Measurements from ENCODE around the gene MDK.

DNA sequence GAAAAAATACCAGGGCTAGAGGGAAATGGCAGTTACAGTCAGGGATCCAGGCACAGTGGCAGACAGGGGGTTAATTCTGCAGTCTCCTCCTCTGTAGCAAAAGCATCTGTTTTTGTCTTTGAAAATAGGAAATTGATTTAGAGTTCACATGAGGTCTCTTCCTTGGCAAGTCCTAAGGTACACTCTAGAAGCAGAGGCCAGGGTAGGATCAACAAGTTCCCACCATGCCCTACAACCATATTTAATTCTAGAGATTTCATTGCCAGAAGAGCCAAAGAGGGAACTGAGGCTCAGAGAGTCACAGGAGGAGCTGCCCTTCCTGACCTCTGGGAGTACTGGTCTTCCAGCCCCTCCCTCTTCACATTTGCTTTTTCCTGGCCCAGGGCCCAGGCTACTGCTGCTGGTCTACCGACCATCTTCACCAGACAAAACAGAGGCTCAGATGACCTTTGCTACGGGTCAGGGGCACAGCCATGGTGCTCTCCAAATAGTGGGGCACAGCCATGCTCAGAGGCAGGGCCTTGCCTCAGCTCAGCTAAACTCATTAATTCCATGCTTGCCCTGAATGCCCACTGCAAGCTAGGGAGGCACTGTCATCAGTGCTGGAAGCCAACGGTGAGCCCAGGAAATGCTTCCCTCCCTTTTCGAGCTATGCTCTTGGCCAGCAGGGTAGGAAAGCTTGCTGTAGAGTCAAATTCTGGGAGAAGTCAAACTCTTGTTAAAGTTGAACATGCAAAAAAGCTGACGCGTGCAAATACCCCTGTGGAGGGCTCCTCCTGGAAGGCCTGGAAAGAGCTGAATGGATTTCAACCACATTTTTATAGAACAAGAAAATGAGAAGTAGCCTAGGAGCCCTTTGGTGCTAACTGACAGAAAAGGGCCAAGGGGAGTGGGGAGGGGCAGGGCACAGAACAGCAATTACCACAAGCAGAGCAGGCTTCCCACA, 21.8 kb downstream of the MDK start:
- TF ChIP-seq, protein P1, sequence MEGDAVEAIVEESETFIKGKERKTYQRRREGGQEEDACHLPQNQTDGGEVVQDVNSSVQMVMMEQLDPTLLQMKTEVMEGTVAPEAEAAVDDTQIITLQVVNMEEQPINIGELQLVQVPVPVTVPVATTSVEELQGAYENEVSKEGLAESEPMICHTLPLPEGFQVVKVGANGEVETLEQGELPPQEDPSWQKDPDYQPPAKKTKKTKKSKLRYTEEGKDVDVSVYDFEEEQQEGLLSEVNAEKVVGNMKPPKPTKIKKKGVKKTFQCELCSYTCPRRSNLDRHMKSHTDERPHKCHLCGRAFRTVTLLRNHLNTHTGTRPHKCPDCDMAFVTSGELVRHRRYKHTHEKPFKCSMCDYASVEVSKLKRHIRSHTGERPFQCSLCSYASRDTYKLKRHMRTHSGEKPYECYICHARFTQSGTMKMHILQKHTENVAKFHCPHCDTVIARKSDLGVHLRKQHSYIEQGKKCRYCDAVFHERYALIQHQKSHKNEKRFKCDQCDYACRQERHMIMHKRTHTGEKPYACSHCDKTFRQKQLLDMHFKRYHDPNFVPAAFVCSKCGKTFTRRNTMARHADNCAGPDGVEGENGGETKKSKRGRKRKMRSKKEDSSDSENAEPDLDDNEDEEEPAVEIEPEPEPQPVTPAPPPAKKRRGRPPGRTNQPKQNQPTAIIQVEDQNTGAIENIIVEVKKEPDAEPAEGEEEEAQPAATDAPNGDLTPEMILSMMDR (IDR thresholded peaks at IDR 0.05), result no peak
- TF ChIP-seq POLR2A (IDR thresholded peaks at IDR 0.05), result no peak
